Measurements from ENCODE around the gene UGP2. TPM values are rescaled to one million over a fixed set of nuclear protein-coding genes. Genes with fewer than 3 reads are reported as not detected.

Gene UGP2
- total RNA-seq, 1 experiment from 2014 or later = 55.8 TPM

DNA sequence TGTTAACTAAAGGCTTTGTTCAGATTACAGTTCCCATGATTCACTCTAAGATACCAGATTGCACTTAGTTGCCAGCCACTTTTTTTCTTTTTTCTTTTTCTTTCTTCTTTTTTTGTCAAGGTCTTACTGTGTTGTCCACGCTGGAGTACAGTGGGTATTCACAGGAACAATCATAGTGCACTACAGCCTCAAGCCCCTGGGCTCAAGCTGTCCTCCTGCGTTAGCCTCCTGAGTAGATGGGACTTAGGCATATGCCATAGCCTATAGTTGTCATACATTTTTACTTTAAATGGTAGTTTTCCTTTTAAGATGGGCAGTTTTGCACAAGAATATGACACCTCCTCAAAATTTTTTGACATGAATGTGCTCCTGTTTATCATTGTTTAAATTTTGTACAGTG lies 2.1 kb downstream of the UGP2 start:
- DNase-seq (no peak), ATAC-seq (no peak)
- Histone ChIP-seq H3K27ac (ENCODE audit: low read length) (no peak overlapping the region), H3K4me2 (ENCODE audit: low read length) (peak overlapping the region; percentile 87), H3K9me2 (replicated peaks; ENCODE audit: low read length) (no peaks in the 10 kb centered on the region), H3K27me3 (ENCODE audit: low read length) (no peaks in the 10 kb centered on the region), H3K4me3 (ENCODE audit: low read length) (peak overlapping the region; percentile 86; the same call in 1 of the 2 replicates), H3K4me1 (ENCODE audit: insufficient read depth, low read length) (peaks cover 24% of the 10 kb centered on the region), H3K9ac (ENCODE audit: low read length) (no peak overlapping the region), H3K79me2 (ENCODE audit: low read length) (peaks cover 69% of the 10 kb centered on the region), H3K36me3 (ENCODE audit: low read depth, low read length) (no peaks in the 10 kb centered on the region), H4K20me1 (ENCODE audit: low read length) (no peaks in the 10 kb centered on the region), H3F3A (ENCODE audit: low read length, unreplicated experiment) (no peaks in the 10 kb centered on the region), H3K9me3 (ENCODE audit: low read length) (no peaks in the 10 kb centered on the region), H2AFZ (ENCODE audit: low read length) (no peak overlapping the region)
- no TSS peak for BruUV-seq (replicated peaks)
- CTCF ChIA-PET = no interaction called here
- POLR2A ChIA-PET (ENCODE audit: unreplicated experiment) = no interaction called here
- TF ChIP-seq, protein P1, sequence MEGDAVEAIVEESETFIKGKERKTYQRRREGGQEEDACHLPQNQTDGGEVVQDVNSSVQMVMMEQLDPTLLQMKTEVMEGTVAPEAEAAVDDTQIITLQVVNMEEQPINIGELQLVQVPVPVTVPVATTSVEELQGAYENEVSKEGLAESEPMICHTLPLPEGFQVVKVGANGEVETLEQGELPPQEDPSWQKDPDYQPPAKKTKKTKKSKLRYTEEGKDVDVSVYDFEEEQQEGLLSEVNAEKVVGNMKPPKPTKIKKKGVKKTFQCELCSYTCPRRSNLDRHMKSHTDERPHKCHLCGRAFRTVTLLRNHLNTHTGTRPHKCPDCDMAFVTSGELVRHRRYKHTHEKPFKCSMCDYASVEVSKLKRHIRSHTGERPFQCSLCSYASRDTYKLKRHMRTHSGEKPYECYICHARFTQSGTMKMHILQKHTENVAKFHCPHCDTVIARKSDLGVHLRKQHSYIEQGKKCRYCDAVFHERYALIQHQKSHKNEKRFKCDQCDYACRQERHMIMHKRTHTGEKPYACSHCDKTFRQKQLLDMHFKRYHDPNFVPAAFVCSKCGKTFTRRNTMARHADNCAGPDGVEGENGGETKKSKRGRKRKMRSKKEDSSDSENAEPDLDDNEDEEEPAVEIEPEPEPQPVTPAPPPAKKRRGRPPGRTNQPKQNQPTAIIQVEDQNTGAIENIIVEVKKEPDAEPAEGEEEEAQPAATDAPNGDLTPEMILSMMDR (conservative IDR thresholded peaks at IDR 0.05; ENCODE audit: low read depth, low read length) = no peak
- no peak for TF ChIP-seq EZH2 (IDR thresholded peaks at IDR 0.05; ENCODE audit: low read length, unreplicated experiment)
- no peak for TF ChIP-seq EZH2phosphoT487 (IDR thresholded peaks at IDR 0.05; ENCODE audit: borderline replicate concordance, low read length)
- intact Hi-C loops (cut with micrococcal nuclease) = no loop called here

DNA sequence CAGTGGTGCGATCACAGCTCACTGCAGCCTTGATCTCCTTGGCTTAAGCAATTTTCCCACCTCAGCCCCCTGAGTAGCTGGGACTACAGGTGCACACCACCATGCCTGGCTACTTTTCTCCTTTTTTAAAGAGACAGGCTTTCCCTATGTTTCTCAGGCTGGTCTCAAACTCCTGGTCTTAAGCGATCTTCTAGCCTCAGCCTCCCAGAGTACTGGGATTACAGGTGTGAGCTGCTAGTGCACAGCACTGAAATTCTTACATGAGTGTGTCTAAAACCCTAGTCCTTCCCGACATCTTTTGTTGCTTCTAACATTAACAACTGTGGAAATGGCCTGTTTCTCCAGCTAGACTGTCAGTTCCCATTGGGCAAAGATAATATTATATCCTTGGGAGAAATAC lies 2.9 kb downstream of the UGP2 start:
- BruUV-seq (replicated peaks) = no TSS peak
- TF ChIP-seq, protein P1 (conservative IDR thresholded peaks at IDR 0.05; ENCODE audit: low read depth, low read length) = no peak
- TF ChIP-seq EZH2phosphoT487 (IDR thresholded peaks at IDR 0.05; ENCODE audit: borderline replicate concordance, low read length) = no peak
- TF ChIP-seq EZH2 (IDR thresholded peaks at IDR 0.05; ENCODE audit: low read length, unreplicated experiment) = no peak
- ChIA-PET POLR2A (ENCODE audit: unreplicated experiment) (no interaction called here), CTCF (no interaction called here)
- intact Hi-C loops (cut with micrococcal nuclease) = no loop called here
- Histone ChIP-seq H3F3A (ENCODE audit: low read length, unreplicated experiment) (no peaks in the 10 kb centered on the region), H3K4me1 (ENCODE audit: insufficient read depth, low read length) (peaks cover 27% of the 10 kb centered on the region), H3K9me2 (replicated peaks; ENCODE audit: low read length) (no peaks in the 10 kb centered on the region), H3K9me3 (ENCODE audit: low read length) (no peaks in the 10 kb centered on the region), H3K9ac (ENCODE audit: low read length) (no peak overlapping the region), H3K27ac (ENCODE audit: low read length) (no peak overlapping the region), H3K4me2 (ENCODE audit: low read length) (no peak overlapping the region), H4K20me1 (ENCODE audit: low read length) (no peaks in the 10 kb centered on the region), H3K79me2 (ENCODE audit: low read length) (peaks cover 78% of the 10 kb centered on the region), H2AFZ (ENCODE audit: low read length) (no peak overlapping the region), H3K36me3 (ENCODE audit: low read depth, low read length) (no peaks in the 10 kb centered on the region), H3K27me3 (ENCODE audit: low read length) (no peaks in the 10 kb centered on the region), H3K4me3 (ENCODE audit: low read length) (no peak overlapping the region)
- DNase-seq = no peak
- no peak for ATAC-seq

DNA sequence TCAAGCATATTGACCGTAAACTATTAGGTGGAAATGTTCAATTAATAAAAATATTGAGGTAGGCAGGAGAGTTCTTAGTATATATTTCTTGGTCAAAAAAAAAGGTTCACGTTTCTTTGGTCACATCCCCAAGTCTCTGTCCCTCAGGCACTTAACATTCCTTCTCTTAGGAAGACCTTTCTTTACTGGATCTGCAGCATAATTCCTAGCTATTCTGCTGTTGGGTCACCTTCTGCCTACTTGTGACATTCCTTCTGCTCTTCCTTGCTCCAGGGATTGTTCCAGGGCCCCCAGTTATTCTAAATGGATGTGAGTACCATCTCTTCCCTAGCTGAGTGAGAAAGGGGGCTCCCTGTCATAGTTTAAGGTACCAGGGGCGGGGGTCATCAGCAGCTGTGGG lies 4.2 kb downstream of the UGP2 start:
- peaks cover 27% of the 10 kb centered on the region for H3K4me1 ChIP-seq (ENCODE audit: insufficient read depth, low read length)
- no peaks in the 10 kb centered on the region for H3K27me3 ChIP-seq (ENCODE audit: low read length)
- CTCF ChIA-PET = no interaction called here
- no peak overlapping the region for H2AFZ ChIP-seq (ENCODE audit: low read length)
- no peak overlapping the region for H3K27ac ChIP-seq (ENCODE audit: low read length)
- no peak overlapping the region for H3K4me3 ChIP-seq (ENCODE audit: low read length)
- no peaks in the 10 kb centered on the region for H3K36me3 ChIP-seq (ENCODE audit: low read depth, low read length)
- H3F3A ChIP-seq (ENCODE audit: low read length, unreplicated experiment) = no peaks in the 10 kb centered on the region
- H3K4me2 ChIP-seq (ENCODE audit: low read length) = no peak overlapping the region
- DNase-seq (no peak), ATAC-seq (no peak)
- H4K20me1 ChIP-seq (ENCODE audit: low read length) = 0 out of 2 replicates have a peak, but pooled peaks cover 7% of the 10 kb centered on the region
- H3K9ac ChIP-seq (ENCODE audit: low read length) = no peak overlapping the region
- no TSS peak for BruUV-seq (replicated peaks)
- intact Hi-C loops (cut with micrococcal nuclease) = loop anchor here (1.0 kb wide), 1 partner anchor 46 kb away; no protein-coding TSS in a partner anchor
- H3K79me2 ChIP-seq (ENCODE audit: low read length) = peaks cover 90% of the 10 kb centered on the region
- POLR2A ChIA-PET (ENCODE audit: unreplicated experiment) = no interaction called here
- H3K9me2 ChIP-seq (replicated peaks; ENCODE audit: low read length) = no peaks in the 10 kb centered on the region
- no peaks in the 10 kb centered on the region for H3K9me3 ChIP-seq (ENCODE audit: low read length)
- TF ChIP-seq EZH2phosphoT487 (IDR thresholded peaks at IDR 0.05; ENCODE audit: borderline replicate concordance, low read length) (no peak), EZH2 (IDR thresholded peaks at IDR 0.05; ENCODE audit: low read length, unreplicated experiment) (no peak)
- TF ChIP-seq, protein P1 (conservative IDR thresholded peaks at IDR 0.05; ENCODE audit: low read depth, low read length) = no peak

Data from PC-3 (cell line).